Measurements from ENCODE around the gene FAAH. TPM values are rescaled to one million over a fixed set of nuclear protein-coding genes. Genes with fewer than 3 reads are reported as not detected.

FAAH gene
- total RNA-seq, 1 donor from 2014 or later: 13.9 TPM

- no peaks in the 10 kb centered on the region for H3K9me3 ChIP-seq (ENCODE audit: low read depth)
- TF ChIP-seq CTCF (IDR thresholded peaks at IDR 0.05): no peak
- TF ChIP-seq EZH2 (IDR thresholded peaks at IDR 0.05): no peak
- TF ChIP-seq EZH2phosphoT487 (IDR thresholded peaks at IDR 0.05): no peak
- no peak overlapping the region for H3K9ac ChIP-seq
- H3K79me2 ChIP-seq (ENCODE audit: low read depth): no peaks in the 10 kb centered on the region
- H3K27ac ChIP-seq: no peak overlapping the region
- H3K4me2 ChIP-seq: no peak overlapping the region
- H4K20me1 ChIP-seq (ENCODE audit: low read depth): no peaks in the 10 kb centered on the region
- H3F3A ChIP-seq (ENCODE audit: low read depth): no peaks in the 10 kb centered on the region
- no peak for DNase-seq (ENCODE audit: low spot score)
- H2AFZ ChIP-seq (replicated peaks): no peak overlapping the region
- H3K36me3 Mint-ChIP-seq: no peaks in the 10 kb centered on the region
- H3K4me1 ChIP-seq: no peaks in the 10 kb centered on the region
- H3K4me3 Mint-ChIP-seq: no peak overlapping the region
- H3K27me3 Mint-ChIP-seq (ENCODE audit: insufficient read depth, low read depth): peaks cover 13% of the 10 kb centered on the region
- H3K27me3 ChIP-seq: peaks cover 5% of the 10 kb centered on the region
- H3K9me3 Mint-ChIP-seq: no peaks in the 10 kb centered on the region
- no peaks in the 10 kb centered on the region for H3K36me3 ChIP-seq
- no peak overlapping the region for H3K27ac Mint-ChIP-seq
- H3K4me1 Mint-ChIP-seq: peaks cover 10% of the 10 kb centered on the region
- H3K4me3 ChIP-seq: no peak overlapping the region
Observed at GRCh38 chr1:46431695-46432094, 37.6 kb downstream of the FAAH start.

GRCh38 chr1:46432781-46433327, 38.7 kb downstream of the FAAH start:
- TF ChIP-seq EZH2 (IDR thresholded peaks at IDR 0.05): no peak
- no peak for TF ChIP-seq CTCF (IDR thresholded peaks at IDR 0.05)
- TF ChIP-seq EZH2phosphoT487 (IDR thresholded peaks at IDR 0.05): no peak
- H3K27ac ChIP-seq: no peak overlapping the region
- H2AFZ ChIP-seq (replicated peaks): no peak overlapping the region
- no peaks in the 10 kb centered on the region for H3K36me3 ChIP-seq
- peaks cover 5% of the 10 kb centered on the region for H3K27me3 ChIP-seq
- Mint-ChIP-seq H3K36me3 (no peaks in the 10 kb centered on the region), H3K4me1 (peaks cover 10% of the 10 kb centered on the region), H3K27ac (no peak overlapping the region), H3K9me3 (no peaks in the 10 kb centered on the region), H3K27me3 (ENCODE audit: insufficient read depth, low read depth) (peaks cover 17% of the 10 kb centered on the region), H3K4me3 (no peak overlapping the region)
- no peaks in the 10 kb centered on the region for H3K4me1 ChIP-seq
- no peak for DNase-seq (ENCODE audit: low spot score)
- no peak overlapping the region for H3K9ac ChIP-seq
- no peaks in the 10 kb centered on the region for H4K20me1 ChIP-seq (ENCODE audit: low read depth)
- no peaks in the 10 kb centered on the region for H3K79me2 ChIP-seq (ENCODE audit: low read depth)
- H3K9me3 ChIP-seq (ENCODE audit: low read depth): no peaks in the 10 kb centered on the region
- H3K4me3 ChIP-seq: no peak overlapping the region
- no peak overlapping the region for H3K4me2 ChIP-seq
- no peaks in the 10 kb centered on the region for H3F3A ChIP-seq (ENCODE audit: low read depth)

GRCh38 chr1:46434358-46434757, 40.2 kb downstream of the FAAH start:
- Mint-ChIP-seq H3K9me3 (no peaks in the 10 kb centered on the region), H3K4me1 (peaks cover 10% of the 10 kb centered on the region), H3K4me3 (no peak overlapping the region), H3K27me3 (ENCODE audit: insufficient read depth, low read depth) (peaks cover 18% of the 10 kb centered on the region), H3K36me3 (no peaks in the 10 kb centered on the region), H3K27ac (no peak overlapping the region)
- Histone ChIP-seq H3F3A (ENCODE audit: low read depth) (no peaks in the 10 kb centered on the region), H3K4me2 (no peak overlapping the region), H4K20me1 (ENCODE audit: low read depth) (no peaks in the 10 kb centered on the region), H3K27me3 (peaks cover 5% of the 10 kb centered on the region), H3K4me3 (no peak overlapping the region), H3K79me2 (ENCODE audit: low read depth) (no peaks in the 10 kb centered on the region), H3K27ac (no peak overlapping the region), H3K36me3 (no peaks in the 10 kb centered on the region), H2AFZ (replicated peaks) (no peak overlapping the region), H3K9ac (no peak overlapping the region), H3K9me3 (ENCODE audit: low read depth) (no peaks in the 10 kb centered on the region), H3K4me1 (no peaks in the 10 kb centered on the region)
- no peak for DNase-seq (ENCODE audit: low spot score)
- TF ChIP-seq EZH2 (IDR thresholded peaks at IDR 0.05): no peak

DNA sequence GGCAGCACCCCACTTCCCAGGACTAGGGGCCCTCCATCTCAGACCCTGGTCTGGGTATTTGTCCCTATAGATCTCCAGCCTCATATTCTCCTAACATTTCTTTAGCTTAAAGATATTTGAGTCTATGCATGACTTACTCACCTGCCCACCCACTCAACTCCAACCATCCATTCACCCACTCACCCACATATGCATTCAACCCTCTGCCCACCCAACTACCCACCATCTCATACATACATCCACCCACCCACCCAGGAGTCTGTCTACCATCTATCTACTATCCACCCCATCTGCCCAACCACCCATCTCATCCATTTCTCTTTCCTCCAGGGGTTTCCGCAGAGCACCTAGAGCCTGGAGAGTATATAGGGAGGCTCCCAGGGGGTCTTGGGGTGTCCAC, 42.7 kb downstream of the FAAH start:
- H3K4me2 ChIP-seq: no peak overlapping the region
- H3F3A ChIP-seq (ENCODE audit: low read depth): no peaks in the 10 kb centered on the region
- no peak overlapping the region for H3K27ac Mint-ChIP-seq
- H3K79me2 ChIP-seq (ENCODE audit: low read depth): no peaks in the 10 kb centered on the region
- no peak overlapping the region for H2AFZ ChIP-seq (replicated peaks)
- H3K4me1 Mint-ChIP-seq: peaks cover 10% of the 10 kb centered on the region
- H3K36me3 Mint-ChIP-seq: no peaks in the 10 kb centered on the region
- no peaks in the 10 kb centered on the region for H4K20me1 ChIP-seq (ENCODE audit: low read depth)
- DNase-seq (ENCODE audit: low spot score): no peak
- no peaks in the 10 kb centered on the region for H3K9me3 Mint-ChIP-seq
- H3K9me3 ChIP-seq (ENCODE audit: low read depth): no peaks in the 10 kb centered on the region
- H3K4me3 ChIP-seq: no peak overlapping the region
- H3K27ac ChIP-seq: no peak overlapping the region
- no peaks in the 10 kb centered on the region for H3K4me1 ChIP-seq
- peaks cover 20% of the 10 kb centered on the region for H3K27me3 Mint-ChIP-seq (ENCODE audit: insufficient read depth, low read depth)
- peaks cover 14% of the 10 kb centered on the region for H3K27me3 ChIP-seq
- no peaks in the 10 kb centered on the region for H3K36me3 ChIP-seq
- H3K4me3 Mint-ChIP-seq: no peak overlapping the region
- no peak for TF ChIP-seq EZH2 (IDR thresholded peaks at IDR 0.05)
- no peak for TF ChIP-seq CTCF (IDR thresholded peaks at IDR 0.05)
- no peak for TF ChIP-seq EZH2phosphoT487 (IDR thresholded peaks at IDR 0.05)
- H3K9ac ChIP-seq: no peak overlapping the region

Measured in neural progenitor cell (in vitro differentiated cells).